ENCODE data around the gene KCTD4.

DNA sequence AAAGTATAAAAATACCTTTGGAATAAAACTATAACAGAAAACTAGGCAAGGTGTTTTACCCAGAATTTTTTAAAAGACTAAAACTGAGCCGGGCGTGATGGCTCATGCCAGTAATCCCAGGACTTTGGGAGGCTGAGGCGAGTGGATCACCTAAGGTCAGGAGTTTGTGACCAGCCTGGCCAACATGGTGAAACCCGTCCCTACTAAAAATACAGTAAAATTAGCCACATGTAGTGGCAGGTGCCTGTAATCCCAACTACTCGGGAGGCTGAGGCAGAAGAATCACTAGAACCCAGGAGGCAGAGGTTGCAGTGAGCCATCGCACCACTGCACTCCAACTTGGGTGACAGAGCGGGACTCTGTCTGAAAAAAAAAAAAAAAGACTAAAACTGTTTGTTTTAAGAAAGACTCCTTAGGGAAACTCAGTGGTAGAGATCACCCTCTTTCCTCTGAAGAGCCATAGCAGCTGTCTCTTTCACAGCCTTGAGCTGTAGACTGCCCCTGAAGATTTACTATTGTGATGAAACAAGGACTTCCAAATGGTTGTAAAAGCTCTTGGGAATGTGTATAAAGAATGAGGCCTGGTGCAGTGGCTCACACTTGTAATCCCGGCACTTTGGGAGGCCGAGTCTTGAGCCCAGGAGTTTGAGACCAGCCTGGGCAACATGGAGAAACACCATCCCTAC is 14.7 kb upstream of the KCTD4 start:
- no peak for TF ChIP-seq CTCF (IDR thresholded peaks at IDR 0.05 in 2 of 3, conservative IDR thresholded peaks at IDR 0.05 in 1 of 3; ENCODE audit: control insufficient read depth in 2 of 3, extremely low read depth in 1 of 3, insufficient read depth in 1 of 3, low read depth in 3 of 3, low read length in 3 of 3)
- TF ChIP-seq, protein P1, sequence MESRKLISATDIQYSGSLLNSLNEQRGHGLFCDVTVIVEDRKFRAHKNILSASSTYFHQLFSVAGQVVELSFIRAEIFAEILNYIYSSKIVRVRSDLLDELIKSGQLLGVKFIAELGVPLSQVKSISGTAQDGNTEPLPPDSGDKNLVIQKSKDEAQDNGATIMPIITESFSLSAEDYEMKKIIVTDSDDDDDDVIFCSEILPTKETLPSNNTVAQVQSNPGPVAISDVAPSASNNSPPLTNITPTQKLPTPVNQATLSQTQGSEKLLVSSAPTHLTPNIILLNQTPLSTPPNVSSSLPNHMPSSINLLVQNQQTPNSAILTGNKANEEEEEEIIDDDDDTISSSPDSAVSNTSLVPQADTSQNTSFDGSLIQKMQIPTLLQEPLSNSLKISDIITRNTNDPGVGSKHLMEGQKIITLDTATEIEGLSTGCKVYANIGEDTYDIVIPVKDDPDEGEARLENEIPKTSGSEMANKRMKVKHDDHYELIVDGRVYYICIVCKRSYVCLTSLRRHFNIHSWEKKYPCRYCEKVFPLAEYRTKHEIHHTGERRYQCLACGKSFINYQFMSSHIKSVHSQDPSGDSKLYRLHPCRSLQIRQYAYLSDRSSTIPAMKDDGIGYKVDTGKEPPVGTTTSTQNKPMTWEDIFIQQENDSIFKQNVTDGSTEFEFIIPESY (IDR thresholded peaks at IDR 0.05) = no peak
- TF ChIP-seq, protein P2, sequence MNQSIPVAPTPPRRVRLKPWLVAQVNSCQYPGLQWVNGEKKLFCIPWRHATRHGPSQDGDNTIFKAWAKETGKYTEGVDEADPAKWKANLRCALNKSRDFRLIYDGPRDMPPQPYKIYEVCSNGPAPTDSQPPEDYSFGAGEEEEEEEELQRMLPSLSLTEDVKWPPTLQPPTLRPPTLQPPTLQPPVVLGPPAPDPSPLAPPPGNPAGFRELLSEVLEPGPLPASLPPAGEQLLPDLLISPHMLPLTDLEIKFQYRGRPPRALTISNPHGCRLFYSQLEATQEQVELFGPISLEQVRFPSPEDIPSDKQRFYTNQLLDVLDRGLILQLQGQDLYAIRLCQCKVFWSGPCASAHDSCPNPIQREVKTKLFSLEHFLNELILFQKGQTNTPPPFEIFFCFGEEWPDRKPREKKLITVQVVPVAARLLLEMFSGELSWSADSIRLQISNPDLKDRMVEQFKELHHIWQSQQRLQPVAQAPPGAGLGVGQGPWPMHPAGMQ (IDR thresholded peaks at IDR 0.05; ENCODE audit: borderline replicate concordance) = no peak
- no peak for TF ChIP-seq EP300 (IDR thresholded peaks at IDR 0.05; ENCODE audit: borderline replicate concordance in 1 of 2, control insufficient read depth in 1 of 2, low read depth in 2 of 2, low read length in 2 of 2)
- no peak for TF ChIP-seq HCFC1 (IDR thresholded peaks at IDR 0.05; ENCODE audit: low read length)
- TF ChIP-seq ESRRA (IDR thresholded peaks at IDR 0.05; ENCODE audit: low read length) = no peak
- TF ChIP-seq CHD4 (IDR thresholded peaks at IDR 0.05) = no peak
- TF ChIP-seq GABPA (IDR thresholded peaks at IDR 0.05; ENCODE audit: low read depth) = no peak
- no peak for TF ChIP-seq SIN3A (IDR thresholded peaks at IDR 0.05; ENCODE audit: low read depth, low read length)
- TF ChIP-seq POLR2A (IDR thresholded peaks at IDR 0.05; ENCODE audit: low read depth, low read length) = no peak

Data from GM12878 (cell line).